Vagina (tissue), 2 donors: ENCODE data around the gene TBC1D22A. TPM values are rescaled to one million over a fixed set of nuclear protein-coding genes. Genes with fewer than 3 reads are reported as not detected.

Experiments used
- DNase-seq, 2 donors: peaks; one replicate each; pipeline ENCODE4 v3.0.0-alpha.2; 2017; ENCODE audit errors: extremely low spot score in 2 of 2
- H3K27ac ChIP-seq: fragments of 200-600 bp; sonication (generic); one replicate; pipeline ENCODE4 v1.5.1; 2019
- H3K27me3 ChIP-seq: fragments of 200-600 bp; sonication (generic); one replicate; pipeline ENCODE4 v1.5.1; 2019
- H3K36me3 ChIP-seq, 2 donors: fragments of 200-600 bp; sonication (generic); one replicate each; pipeline ENCODE4 v1.5.1; 2017 to 2019
- H3K4me1 ChIP-seq: fragments of 200-600 bp; sonication (generic); one replicate; pipeline ENCODE4 v1.5.1; 2019
- H3K4me3 ChIP-seq, 2 donors: fragments of 200-600 bp; sonication (generic); 1 replicate in 1 of 2; 2 replicates in 1 of 2; pipeline ENCODE4 v1.5.1; 2016 to 2019
- H3K9me3 ChIP-seq: fragments of 200-600 bp; sonication (generic); one replicate; pipeline ENCODE4 v1.5.1; 2019
- CTCF ChIP-seq, 3 experiments: fragments of 450-650 bp in 2 of 3; fragments of 200-600 bp in 1 of 3; sonication (generic) in 1 of 3; IDR thresholded peaks; one replicate each; pipeline ENCODE4 v1.5.1; 2017 to 2019; ENCODE audit warnings: antibody characterized with exemption in 3 of 3, mild to moderate bottlenecking in 2 of 3, moderate library complexity in 2 of 3
- POLR2A ChIP-seq, 2 donors: fragments of 450-650 bp; IDR thresholded peaks; one replicate each; pipeline ENCODE4 v1.6.1; 2017; ENCODE audit warnings: antibody characterized with exemption in 2 of 2, mild to moderate bottlenecking in 2 of 2, moderate library complexity in 2 of 2
- POLR2AphosphoS5 ChIP-seq, 2 donors: sonication (generic); formaldehyde crosslinking; IDR thresholded peaks; one replicate each; pipeline ENCODE4 v1.9.0; 2017; ENCODE audit warnings: antibody characterized with exemption in 2 of 2, mild to moderate bottlenecking in 2 of 2, low read depth in 1 of 2; ENCODE audit not compliant: insufficient read depth in 1 of 2
- intact Hi-C: fragments of 100-400 bp; cut with DNase I; formaldehyde crosslinking; loops from one replicate; pipeline ENCODE4 v1.15.1; 2023
- total RNA-seq: library from RNA; depleted of rRNA; stranded (reverse); fragments of >200 nt; gene quantifications from one replicate; pipeline ENCODE4 v1.2.3, GENCODE V29; 2016

The TBC1D22A gene
- total RNA-seq, 1 donor from 2014 or later: 38.3 TPM

- no peaks in the 10 kb centered on the region for H3K9me3 ChIP-seq
- no peaks in the 10 kb centered on the region for H3K36me3 ChIP-seq
- no peaks in the 10 kb centered on the region for H3K4me1 ChIP-seq
- DNase-seq: no peak
- no peak overlapping the region for H3K4me3 ChIP-seq
- no peaks in the 10 kb centered on the region for H3K27me3 ChIP-seq
- intact Hi-C loops: no loop called here
- H3K27ac ChIP-seq: no peak overlapping the region
- TF ChIP-seq POLR2AphosphoS5 (IDR thresholded peaks at IDR 0.05; ENCODE audit: insufficient read depth in 1 of 2, low read depth in 1 of 2) (no peak), POLR2A (IDR thresholded peaks at IDR 0.05) (no peak)
These were observed 415.9 kb downstream of the TBC1D22A start for GRCh38 chr22:47178339-47178738.

- no peaks in the 10 kb centered on the region for H3K27me3 ChIP-seq
- no peak for DNase-seq
- no peak overlapping the region for H3K27ac ChIP-seq
- intact Hi-C loops: no loop called here
- no peaks in the 10 kb centered on the region for H3K36me3 ChIP-seq
- H3K9me3 ChIP-seq: no peaks in the 10 kb centered on the region
- TF ChIP-seq POLR2A (IDR thresholded peaks at IDR 0.05) (no peak), POLR2AphosphoS5 (IDR thresholded peaks at IDR 0.05; ENCODE audit: insufficient read depth in 1 of 2, low read depth in 1 of 2) (no peak), CTCF (IDR thresholded peaks at IDR 0.05) (no peak)
- H3K4me1 ChIP-seq: no peaks in the 10 kb centered on the region
- no peak overlapping the region for H3K4me3 ChIP-seq
These were observed 418.3 kb downstream of the TBC1D22A start for GRCh38 chr22:47180796-47181195.

- Histone ChIP-seq H3K9me3 (no peaks in the 10 kb centered on the region), H3K4me3 (no peak overlapping the region), H3K36me3 (no peaks in the 10 kb centered on the region), H3K27ac (no peak overlapping the region), H3K4me1 (no peaks in the 10 kb centered on the region), H3K27me3 (no peaks in the 10 kb centered on the region)
- no peak for DNase-seq
- TF ChIP-seq POLR2AphosphoS5 (IDR thresholded peaks at IDR 0.05; ENCODE audit: insufficient read depth in 1 of 2, low read depth in 1 of 2): no peak
- TF ChIP-seq CTCF (IDR thresholded peaks at IDR 0.05): no peak
- TF ChIP-seq POLR2A (IDR thresholded peaks at IDR 0.05): no peak
- intact Hi-C loops: no loop called here
These were observed 424.9 kb downstream of the TBC1D22A start for GRCh38 chr22:47187176-47187957.

DNA sequence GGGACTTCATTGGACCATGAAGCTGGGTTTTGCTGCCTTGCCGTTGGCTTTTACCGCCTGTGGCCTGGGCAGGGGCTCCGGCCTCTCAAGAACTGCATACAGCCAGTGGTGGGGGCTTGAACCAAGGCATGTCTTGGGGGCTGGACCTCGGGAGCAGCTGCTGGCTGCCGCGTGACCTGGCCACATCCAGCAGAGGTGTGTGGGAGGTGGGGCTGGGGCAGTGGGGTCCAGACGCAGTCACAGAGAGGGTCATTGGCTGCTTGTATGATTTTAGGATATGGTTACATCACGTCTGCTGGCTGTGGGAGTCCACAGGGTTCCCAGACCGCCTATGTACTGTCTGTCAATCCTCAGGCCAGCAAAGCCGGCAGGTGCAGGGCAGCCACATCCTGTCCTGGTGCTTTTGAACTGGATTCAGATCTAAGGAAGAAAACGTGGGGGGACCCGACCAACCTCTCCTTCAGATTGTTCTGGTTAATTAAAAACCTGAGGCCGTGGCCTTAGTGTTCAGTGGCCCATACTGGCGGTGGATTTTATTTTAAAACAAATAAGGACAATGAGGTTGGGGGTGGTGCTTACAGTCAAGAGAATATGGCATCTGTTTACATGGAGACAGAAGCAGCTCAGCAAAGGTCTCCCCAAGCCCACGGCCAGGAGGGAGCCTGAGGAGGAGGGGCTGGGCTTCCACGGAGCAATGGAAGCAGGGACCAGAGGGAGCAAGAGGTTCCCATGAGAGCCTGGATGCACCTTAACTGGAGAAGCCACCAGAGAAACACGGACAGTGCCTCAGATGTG lies 426.0 kb downstream of the TBC1D22A start:
- intact Hi-C loops: no loop called here
- H3K9me3 ChIP-seq: no peaks in the 10 kb centered on the region
- H3K27ac ChIP-seq: no peak overlapping the region
- no peak overlapping the region for H3K4me3 ChIP-seq
- no peaks in the 10 kb centered on the region for H3K4me1 ChIP-seq
- H3K27me3 ChIP-seq: no peaks in the 10 kb centered on the region
- DNase-seq: no peak
- no peak for TF ChIP-seq CTCF (IDR thresholded peaks at IDR 0.05)
- TF ChIP-seq POLR2A (IDR thresholded peaks at IDR 0.05): no peak
- no peak for TF ChIP-seq POLR2AphosphoS5 (IDR thresholded peaks at IDR 0.05; ENCODE audit: insufficient read depth in 1 of 2, low read depth in 1 of 2)
- no peaks in the 10 kb centered on the region for H3K36me3 ChIP-seq

DNA sequence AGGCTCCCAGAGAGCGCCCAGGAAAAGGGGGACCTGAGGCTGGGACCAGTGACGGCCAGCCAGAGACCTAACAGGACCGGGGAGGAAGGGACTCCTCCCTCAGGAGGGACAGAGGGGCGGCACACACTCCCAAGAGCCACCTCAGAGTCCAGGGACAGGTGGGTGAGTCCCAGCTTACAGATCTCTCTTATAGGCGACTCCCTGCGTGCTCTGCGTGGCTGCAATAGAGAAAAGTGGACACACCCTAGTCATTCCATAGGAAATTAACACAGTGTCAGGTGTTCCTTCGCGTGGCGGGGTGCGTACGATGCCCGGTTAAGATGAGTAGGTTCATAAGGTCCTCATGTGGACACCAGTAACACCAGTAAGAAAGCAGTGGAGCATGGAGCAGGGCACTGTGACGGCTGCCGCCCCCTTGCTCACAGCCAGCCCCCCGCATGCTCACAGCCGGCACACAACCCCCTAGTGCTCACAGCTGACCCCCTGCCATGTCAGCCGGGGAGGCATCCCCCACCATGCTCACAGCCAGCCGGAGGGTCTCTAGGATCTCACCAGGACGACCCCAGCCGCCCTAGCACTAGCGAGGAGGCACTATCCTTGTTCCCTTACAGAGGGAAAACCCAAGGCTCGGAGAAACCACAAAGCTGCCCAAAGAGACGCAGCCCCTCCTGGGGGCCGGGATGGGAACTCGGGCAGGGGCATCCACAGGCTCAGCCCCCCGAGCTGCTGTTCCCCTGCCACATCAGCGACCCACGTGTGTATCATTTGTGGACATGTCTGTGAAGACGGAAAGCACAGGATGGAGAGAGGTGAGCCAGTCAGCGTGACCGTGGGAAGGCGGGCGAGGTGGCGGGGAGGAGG lies 426.8 kb downstream of the TBC1D22A start:
- intact Hi-C loops: no loop called here
- Histone ChIP-seq H3K27me3 (no peaks in the 10 kb centered on the region), H3K9me3 (no peaks in the 10 kb centered on the region), H3K36me3 (no peaks in the 10 kb centered on the region), H3K4me3 (no peak overlapping the region), H3K27ac (no peak overlapping the region), H3K4me1 (no peaks in the 10 kb centered on the region)
- TF ChIP-seq CTCF (IDR thresholded peaks at IDR 0.05): no peak
- TF ChIP-seq POLR2AphosphoS5 (IDR thresholded peaks at IDR 0.05; ENCODE audit: insufficient read depth in 1 of 2, low read depth in 1 of 2): no peak
- no peak for TF ChIP-seq POLR2A (IDR thresholded peaks at IDR 0.05)
- DNase-seq: peak in 1 of 2 donors; percentile 74
